PFSK-1 (cell line): ENCODE measurements around the gene PINK1.

Source experiments
- FOXP2 ChIP-seq: optimal IDR thresholded peaks from 2 replicates; pipeline ENCODE3; 2011; ENCODE audit warnings: borderline replicate concordance, control low read depth, inconsistent platforms; ENCODE audit not compliant: insufficient read depth; ENCODE audit errors: extremely low read length, extremely low read depth
- POLR2AphosphoS5 ChIP-seq: IDR thresholded peaks from 2 replicates; pipeline ENCODE4 v1.6.1; 2012; ENCODE audit warnings: low read depth, mild to moderate bottlenecking, control low read depth, low read length, moderate library complexity
- REST ChIP-seq, 2 experiments: IDR thresholded peaks; 2 replicates each; pipeline versions ENCODE4 v1.6.1 to v1.8.0; 2011 to 2012; ENCODE audit warnings: low read depth in 2 of 2, low read length in 2 of 2, control low read depth in 1 of 2, inconsistent platforms in 1 of 2, mild to moderate bottlenecking in 1 of 2, moderate library complexity in 1 of 2; ENCODE audit not compliant: insufficient read depth in 1 of 2
- SIN3A ChIP-seq: IDR thresholded peaks from 2 replicates; pipeline ENCODE4 v1.6.1; 2012; ENCODE audit warnings: mild to moderate bottlenecking, low read length, moderate library complexity, borderline replicate concordance; ENCODE audit not compliant: insufficient read depth

GRCh38 chr1:20680269-20680668, 47.0 kb downstream of the PINK1 start:
- TF ChIP-seq SIN3A (no peak), REST (IDR thresholded peaks at IDR 0.05; ENCODE audit: insufficient read depth in 1 of 2, low read depth in 2 of 2, low read length in 2 of 2) (no peak), POLR2AphosphoS5 (no peak), FOXP2 (no peak)
